Left lung (tissue), 10 donors: ENCODE results near the gene DNM3. TPM values are rescaled to one million over a fixed set of nuclear protein-coding genes. Genes with fewer than 3 reads are reported as not detected.
A peak's percentile ranks its signal among the peaks of the same experiment; 100 is the strongest.

Experiments used
- ATAC-seq: fragments of 200-7000 bp; cut with Tn5 transposase; one replicate; pipeline ENCODE4 v1.9.1; 2020; ENCODE audit warnings: moderate library complexity
- DNase-seq, 4 donors: peaks; one replicate each; pipeline ENCODE4 v3.0.0-alpha.2; 2013 to 2020
- H3K27ac ChIP-seq, 2 donors: fragments of 200-600 bp; sonication (generic) in 1 of 2; one replicate each; pipeline versions ENCODE4 v1.5.0 to v1.8.0; 2020 to 2021
- H3K27me3 ChIP-seq, 2 donors: fragments of 200-600 bp; sonication (generic) in 1 of 2; one replicate each; pipeline versions ENCODE4 v1.5.0 to v1.8.0; 2020 to 2021
- H3K36me3 ChIP-seq, 2 donors: fragments of 200-600 bp; sonication (generic) in 1 of 2; one replicate each; pipeline versions ENCODE4 v1.5.0 to v1.8.0; 2020 to 2021
- H3K4me1 ChIP-seq, 2 donors: fragments of 200-600 bp; one replicate each; pipeline ENCODE4 v1.8.0; 2021
- H3K4me3 ChIP-seq, 2 donors: fragments of 200-600 bp; sonication (generic) in 1 of 2; one replicate each; pipeline versions ENCODE4 v1.5.0 to v1.8.0; 2020 to 2021; ENCODE audit warnings: mild to moderate bottlenecking in 1 of 2
- H3K9me3 ChIP-seq, 2 donors: fragments of 200-600 bp; sonication (generic) in 1 of 2; one replicate each; pipeline versions ENCODE4 v1.5.0 to v1.8.0; 2020 to 2021
- CTCF ChIP-seq, 2 donors: fragments of 200-600 bp; sonication (generic) in 1 of 2; IDR thresholded peaks; one replicate each; pipeline versions ENCODE4 v1.5.0 to v1.8.0; 2021; ENCODE audit warnings: antibody characterized with exemption in 2 of 2
- intact Hi-C, 2 donors: fragments of 100-400 bp; cut with DNase I; formaldehyde crosslinking; loops; one replicate each; pipeline versions ENCODE4 v1.11.2 to v1.14.2; 2022
- polyA plus RNA-seq, 6 donors: library from polyadenylated mRNA; unstranded; fragments of 120-200 nt; gene quantifications; one replicate each; pipeline ENCODE4 v1.2.1, GENCODE V29; 2013; ENCODE audit not compliant: insufficient read length in 6 of 6
- total RNA-seq, 2 donors: library from RNA; stranded (reverse); fragmentation: NEBNext Ultra II Directional; extraction: Animal tissue kit (Norgen Biotek cat#: 25700); gene quantifications; one replicate each; pipeline ENCODE4 v1.2.1, GENCODE V29; 2021
- donor health status: DM: no; HTN: yes; CAD: no.
- donor health status: DM: no; HTN: no; CAD: no.

Gene DNM3
- total and polyA plus RNA-seq, 8 donors: 5.2 to 7.7 (median 6.3) TPM

DNA sequence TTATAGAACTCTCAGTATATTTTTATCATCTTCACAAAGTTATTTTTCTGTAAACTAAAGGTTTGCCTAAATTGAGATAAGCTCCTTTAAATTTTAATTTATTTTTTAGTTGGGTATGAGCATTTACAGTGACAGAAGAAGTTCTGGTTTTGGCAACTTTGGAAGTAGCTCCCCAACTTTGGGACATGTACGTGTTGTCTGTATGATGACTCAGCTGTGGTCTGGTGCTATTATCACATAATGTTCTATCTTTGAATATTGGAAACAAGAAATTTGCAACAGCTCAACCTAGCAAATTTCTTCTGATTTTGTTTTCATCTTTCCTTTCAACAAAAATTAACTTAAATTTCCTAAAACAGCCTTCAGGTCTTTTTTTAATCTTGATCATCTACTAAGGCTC lies 532.6 kb downstream of the DNM3 start:
- Histone ChIP-seq H3K27me3 (no peaks in the 10 kb centered on the region), H3K27ac (peak overlapping the region in 1 of 2 donors; percentile 0), H3K4me3 (no peak overlapping the region), H3K9me3 (no peaks in the 10 kb centered on the region), H3K4me1 (no peaks in the 10 kb centered on the region), H3K36me3 (no peaks in the 10 kb centered on the region)
- ATAC-seq (no peak), DNase-seq (no peak)
- no peak for TF ChIP-seq CTCF (IDR thresholded peaks at IDR 0.05)
- intact Hi-C loops: no loop called here

- Histone ChIP-seq H3K4me3 (no peak overlapping the region), H3K4me1 (no peaks in the 10 kb centered on the region), H3K36me3 (no peaks in the 10 kb centered on the region), H3K27ac (no peak overlapping the region), H3K27me3 (no peaks in the 10 kb centered on the region), H3K9me3 (no peaks in the 10 kb centered on the region)
- intact Hi-C loops: no loop called here
- DNase-seq (no peak), ATAC-seq (no peak)
- no peak for TF ChIP-seq CTCF (IDR thresholded peaks at IDR 0.05)
These were observed 533.9 kb downstream of the DNM3 start for GRCh38 chr1:172375211-172375631.

GRCh38 chr1:172376431-172376830 lies 535.1 kb downstream of the DNM3 start:
- Histone ChIP-seq H3K36me3 (no peaks in the 10 kb centered on the region), H3K4me3 (no peak overlapping the region), H3K4me1 (peaks cover 0 to 7% of the 10 kb centered on the region in 2 donors), H3K27ac (no peak overlapping the region), H3K9me3 (no peaks in the 10 kb centered on the region), H3K27me3 (no peaks in the 10 kb centered on the region)
- DNase-seq (no peak), ATAC-seq (no peak)
- no peak for TF ChIP-seq CTCF (IDR thresholded peaks at IDR 0.05)
- intact Hi-C loops: no loop called here

DNA sequence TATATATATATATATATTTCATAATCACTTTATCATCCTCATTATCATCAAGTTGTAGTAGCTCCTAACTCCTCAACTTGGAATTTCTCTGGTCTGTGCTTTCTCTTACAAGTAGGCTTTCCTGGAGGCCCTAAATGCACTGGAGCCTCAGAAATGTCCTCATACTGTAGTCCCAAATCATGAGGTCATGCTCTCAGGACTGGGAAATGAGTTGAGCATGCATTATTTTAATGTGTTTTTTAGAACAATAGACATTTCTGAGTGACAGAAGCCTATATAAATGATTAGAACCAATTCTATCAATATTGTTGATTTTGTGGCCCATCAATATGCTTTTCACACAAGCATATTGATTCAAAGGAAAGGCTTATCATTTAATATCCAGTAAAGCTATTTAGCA lies 536.3 kb downstream of the DNM3 start:
- intact Hi-C loops: no loop called here
- Histone ChIP-seq H3K4me3 (no peak overlapping the region), H3K27ac (no peak overlapping the region), H3K4me1 (peaks cover 0 to 7% of the 10 kb centered on the region in 2 donors), H3K36me3 (no peaks in the 10 kb centered on the region), H3K9me3 (no peaks in the 10 kb centered on the region), H3K27me3 (no peaks in the 10 kb centered on the region)
- ATAC-seq (no peak), DNase-seq (no peak)
- no peak for TF ChIP-seq CTCF (IDR thresholded peaks at IDR 0.05)

DNA sequence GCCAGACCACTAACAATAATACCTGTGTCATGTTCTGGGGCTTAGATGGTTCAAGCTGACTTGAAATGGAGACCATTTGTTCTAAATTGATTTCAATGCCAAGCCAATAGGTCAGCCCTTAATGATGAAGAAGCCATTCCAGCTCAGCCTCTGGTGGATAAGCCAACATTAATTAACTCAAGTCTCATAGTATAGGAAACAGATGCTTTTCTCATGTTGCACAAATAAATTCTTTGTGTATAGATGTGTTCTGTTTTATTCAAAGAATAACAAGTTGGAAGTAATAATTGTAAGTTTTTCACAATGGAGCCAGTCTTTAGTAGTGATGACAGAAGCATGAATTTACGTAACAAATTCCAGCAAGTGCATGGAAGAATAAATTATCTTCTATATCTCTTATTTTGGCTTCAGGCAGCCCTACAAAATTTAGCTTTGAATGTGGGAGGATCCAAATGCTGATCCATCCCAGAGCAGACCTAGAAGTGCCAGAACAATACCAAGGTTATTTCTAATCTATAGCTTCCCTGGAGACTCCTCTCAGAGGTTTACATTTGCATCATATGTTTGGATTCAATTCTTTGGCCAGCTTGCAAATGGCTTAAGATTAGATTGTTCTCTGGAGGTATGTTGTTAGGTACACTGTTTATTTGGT lies 536.9 kb downstream of the DNM3 start:
- Histone ChIP-seq H3K27ac (no peak overlapping the region), H3K4me1 (peaks cover 0 to 7% of the 10 kb centered on the region in 2 donors), H3K4me3 (no peak overlapping the region), H3K9me3 (no peaks in the 10 kb centered on the region), H3K36me3 (no peaks in the 10 kb centered on the region), H3K27me3 (no peaks in the 10 kb centered on the region)
- no peak for ATAC-seq
- DNase-seq: no peak
- no peak for TF ChIP-seq CTCF (IDR thresholded peaks at IDR 0.05)
- intact Hi-C loops: no loop called here
